ENCODE measurements around the gene TBC1D1.

The TBC1D1 gene

DNA sequence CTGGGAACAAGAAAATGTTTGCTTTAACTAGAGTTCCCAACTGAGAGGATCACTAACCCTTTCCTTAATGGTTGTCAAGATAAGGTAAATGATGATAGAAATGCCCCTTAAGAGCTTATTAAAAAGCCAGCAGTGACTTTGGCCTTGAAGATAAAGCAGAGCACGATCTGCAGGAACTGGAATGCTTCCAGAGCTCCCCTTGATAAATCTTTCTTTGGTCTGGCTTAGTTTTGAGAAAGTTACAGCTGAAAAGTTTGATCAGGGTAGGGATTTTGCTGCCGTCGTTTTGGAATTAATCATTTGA, 133.3 kb downstream of the TBC1D1 start (continued):
- TF ChIP-seq ZNF558 (tag by site-specific recombination; IDR thresholded peaks at IDR 0.05) = no peak
- TF ChIP-seq, protein P1, sequence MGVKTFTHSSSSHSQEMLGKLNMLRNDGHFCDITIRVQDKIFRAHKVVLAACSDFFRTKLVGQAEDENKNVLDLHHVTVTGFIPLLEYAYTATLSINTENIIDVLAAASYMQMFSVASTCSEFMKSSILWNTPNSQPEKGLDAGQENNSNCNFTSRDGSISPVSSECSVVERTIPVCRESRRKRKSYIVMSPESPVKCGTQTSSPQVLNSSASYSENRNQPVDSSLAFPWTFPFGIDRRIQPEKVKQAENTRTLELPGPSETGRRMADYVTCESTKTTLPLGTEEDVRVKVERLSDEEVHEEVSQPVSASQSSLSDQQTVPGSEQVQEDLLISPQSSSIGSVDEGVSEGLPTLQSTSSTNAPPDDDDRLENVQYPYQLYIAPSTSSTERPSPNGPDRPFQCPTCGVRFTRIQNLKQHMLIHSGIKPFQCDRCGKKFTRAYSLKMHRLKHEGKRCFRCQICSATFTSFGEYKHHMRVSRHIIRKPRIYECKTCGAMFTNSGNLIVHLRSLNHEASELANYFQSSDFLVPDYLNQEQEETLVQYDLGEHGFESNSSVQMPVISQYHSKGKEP (tag by site-specific recombination; IDR thresholded peaks at IDR 0.05) = 0 out of 2 replicates have a peak, but pooled peaks have one; percentile 23

DNA sequence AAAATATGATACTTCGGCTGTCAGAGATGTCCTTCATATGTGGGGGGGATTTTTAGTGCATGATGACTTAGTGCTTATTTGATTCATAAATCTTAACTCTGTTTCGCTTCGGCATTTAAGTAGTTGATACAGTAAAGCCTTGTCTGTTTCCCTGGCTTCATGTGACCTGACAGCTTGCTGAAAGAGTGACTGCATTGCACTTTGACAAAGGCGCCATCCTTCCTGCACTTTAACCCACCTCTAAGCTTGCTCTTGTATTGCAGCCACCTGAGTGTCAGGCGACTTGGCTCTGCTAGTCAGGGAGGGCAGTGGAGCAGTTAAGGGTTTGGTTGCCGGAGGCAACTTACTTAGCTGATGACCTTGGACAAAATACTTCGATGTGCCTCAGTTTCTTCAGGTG, 134.8 kb downstream of the TBC1D1 start:
- Histone ChIP-seq H3K4me3 (ENCODE audit: low read depth, low read length) (no peak overlapping the region), H3K27ac (ENCODE audit: extremely low read depth, low read depth, low read length) (no peak overlapping the region), H3K4me1 (ENCODE audit: control insufficient read depth, insufficient read depth, low read length) (peaks cover 5% of the 10 kb centered on the region; the same call in 1 of the 2 replicates), H3K9me3 (ENCODE audit: control insufficient read depth, insufficient read depth, low read depth, low read length) (no peaks in the 10 kb centered on the region), H3K36me3 (ENCODE audit: control insufficient read depth in 2 of 2, insufficient read depth in 1 of 2, low read length in 2 of 2) (peaks cover 0 to 34% of the 10 kb centered on the region in 2 experiments; a peak in 1 of 3 replicates)
- TF ChIP-seq ZNF266 (tag by site-specific recombination; IDR thresholded peaks at IDR 0.05; ENCODE audit: low read depth) (no peak), EGR2 (tag by site-specific recombination; IDR thresholded peaks at IDR 0.05; ENCODE audit: low read depth) (no peak), ZNF76 (tag by site-specific recombination; IDR thresholded peaks at IDR 0.05; ENCODE audit: borderline replicate concordance, low read depth) (no peak), ZNF510 (tag by site-specific recombination; IDR thresholded peaks at IDR 0.05; ENCODE audit: insufficient replicate concordance) (no peak), ZNF521 (tag by site-specific recombination; IDR thresholded peaks at IDR 0.05) (no peak), ZBTB48 (tag by site-specific recombination; IDR thresholded peaks at IDR 0.05) (no peak), ZNF530 (tag by site-specific recombination; IDR thresholded peaks at IDR 0.05; ENCODE audit: low read depth) (no peak), GLI4 (tag by site-specific recombination; IDR thresholded peaks at IDR 0.05) (no peak), ZNF426 (tag by site-specific recombination; IDR thresholded peaks at IDR 0.05) (no peak), ZNF138 (tag by site-specific recombination; IDR thresholded peaks at IDR 0.05; ENCODE audit: borderline replicate concordance) (no peak), ZBTB7A (tag by site-specific recombination; IDR thresholded peaks at IDR 0.05; ENCODE audit: low read depth) (no peak), ZNF16 (tag by site-specific recombination; IDR thresholded peaks at IDR 0.05; ENCODE audit: low read depth) (no peak), ZNF10 (tag by site-specific recombination; IDR thresholded peaks at IDR 0.05) (no peak)
- TF ChIP-seq, protein P2, sequence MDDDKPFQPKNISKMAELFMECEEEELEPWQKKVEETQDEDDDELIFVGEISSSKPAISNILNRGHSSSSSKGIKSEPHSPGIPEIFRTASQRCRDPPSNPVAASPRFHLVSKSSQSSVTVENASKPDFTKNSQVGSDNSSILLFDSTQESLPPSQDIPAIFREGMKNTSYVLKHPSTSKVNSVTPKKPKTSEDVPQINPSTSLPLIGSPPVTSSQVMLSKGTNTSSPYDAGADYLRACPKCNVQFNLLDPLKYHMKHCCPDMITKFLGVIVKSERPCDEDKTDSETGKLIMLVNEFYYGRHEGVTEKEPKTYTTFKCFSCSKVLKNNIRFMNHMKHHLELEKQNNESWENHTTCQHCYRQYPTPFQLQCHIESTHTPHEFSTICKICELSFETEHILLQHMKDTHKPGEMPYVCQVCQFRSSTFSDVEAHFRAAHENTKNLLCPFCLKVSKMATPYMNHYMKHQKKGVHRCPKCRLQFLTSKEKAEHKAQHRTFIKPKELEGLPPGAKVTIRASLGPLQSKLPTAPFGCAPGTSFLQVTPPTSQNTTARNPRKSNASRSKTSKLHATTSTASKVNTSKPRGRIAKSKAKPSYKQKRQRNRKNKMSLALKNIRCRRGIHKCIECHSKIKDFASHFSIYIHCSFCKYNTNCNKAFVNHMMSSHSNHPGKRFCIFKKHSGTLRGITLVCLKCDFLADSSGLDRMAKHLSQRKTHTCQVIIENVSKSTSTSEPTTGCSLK (tag by site-specific recombination; IDR thresholded peaks at IDR 0.05) = no peak
- TF ChIP-seq, protein P3, sequence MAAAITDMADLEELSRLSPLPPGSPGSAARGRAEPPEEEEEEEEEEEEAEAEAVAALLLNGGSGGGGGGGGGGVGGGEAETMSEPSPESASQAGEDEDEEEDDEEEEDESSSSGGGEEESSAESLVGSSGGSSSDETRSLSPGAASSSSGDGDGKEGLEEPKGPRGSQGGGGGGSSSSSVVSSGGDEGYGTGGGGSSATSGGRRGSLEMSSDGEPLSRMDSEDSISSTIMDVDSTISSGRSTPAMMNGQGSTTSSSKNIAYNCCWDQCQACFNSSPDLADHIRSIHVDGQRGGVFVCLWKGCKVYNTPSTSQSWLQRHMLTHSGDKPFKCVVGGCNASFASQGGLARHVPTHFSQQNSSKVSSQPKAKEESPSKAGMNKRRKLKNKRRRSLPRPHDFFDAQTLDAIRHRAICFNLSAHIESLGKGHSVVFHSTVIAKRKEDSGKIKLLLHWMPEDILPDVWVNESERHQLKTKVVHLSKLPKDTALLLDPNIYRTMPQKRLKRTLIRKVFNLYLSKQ (tag by site-specific recombination; IDR thresholded peaks at IDR 0.05; ENCODE audit: borderline replicate concordance) = no peak
- TF ChIP-seq, protein P4, sequence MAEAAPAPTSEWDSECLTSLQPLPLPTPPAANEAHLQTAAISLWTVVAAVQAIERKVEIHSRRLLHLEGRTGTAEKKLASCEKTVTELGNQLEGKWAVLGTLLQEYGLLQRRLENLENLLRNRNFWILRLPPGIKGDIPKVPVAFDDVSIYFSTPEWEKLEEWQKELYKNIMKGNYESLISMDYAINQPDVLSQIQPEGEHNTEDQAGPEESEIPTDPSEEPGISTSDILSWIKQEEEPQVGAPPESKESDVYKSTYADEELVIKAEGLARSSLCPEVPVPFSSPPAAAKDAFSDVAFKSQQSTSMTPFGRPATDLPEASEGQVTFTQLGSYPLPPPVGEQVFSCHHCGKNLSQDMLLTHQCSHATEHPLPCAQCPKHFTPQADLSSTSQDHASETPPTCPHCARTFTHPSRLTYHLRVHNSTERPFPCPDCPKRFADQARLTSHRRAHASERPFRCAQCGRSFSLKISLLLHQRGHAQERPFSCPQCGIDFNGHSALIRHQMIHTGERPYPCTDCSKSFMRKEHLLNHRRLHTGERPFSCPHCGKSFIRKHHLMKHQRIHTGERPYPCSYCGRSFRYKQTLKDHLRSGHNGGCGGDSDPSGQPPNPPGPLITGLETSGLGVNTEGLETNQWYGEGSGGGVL (tag by site-specific recombination; IDR thresholded peaks at IDR 0.05) = no peak
- POLR2A ChIA-PET = no interaction called here
- CTCF ChIA-PET = interaction anchor here (0.5 kb wide), 1 partner anchor 224 kb away, joined by 6 read pairs; no protein-coding TSS in a partner anchor
